AG04449 (cell line): ENCODE results near the gene LIMS2.
A peak's percentile ranks its signal among the peaks of the same experiment; 100 is the strongest.

Experiments
- CTCF ChIA-PET: fragments of 350-600 bp; formaldehyde crosslinking; extraction: SDS; loops from one replicate; lab custom pipeline; 2021; ENCODE audit warnings: antibody characterized with exemption; lab: Yijun Ruan, JAX
- POLR2A ChIA-PET: fragments of 400-600, 350-600 bp; formaldehyde crosslinking; extraction: SDS; loops from one replicate; lab custom pipeline; 2020; ENCODE audit warnings: antibody characterized with exemption, inconsistent platforms; lab: Yijun Ruan, JAX
- DNase-seq: peaks from one replicate; pipeline ENCODE4 v3.0.0-alpha.2; 2010; ENCODE audit warnings: low read depth, low spot score
- H3K4me3 ChIP-seq: 2 replicates; pipeline ENCODE4 v1.5.1; 2011; ENCODE audit warnings: low read depth, mild to moderate bottlenecking, control low read depth, low read length
- CTCF ChIP-seq: IDR thresholded peaks from one replicate; pipeline ENCODE4 v1.5.1; 2011; ENCODE audit warnings: mild to moderate bottlenecking, moderate library complexity, low read length, control low read depth, inconsistent platforms; ENCODE audit not compliant: insufficient read depth; ENCODE audit errors: missing control alignments

Gene LIMS2

GRCh38 chr2:127706215-127706990 lies 31.1 kb upstream of the LIMS2 start:
- DNase-seq: no peak
- no peak overlapping the region for H3K4me3 ChIP-seq
- CTCF ChIA-PET: interaction anchor here (0.6 to 1.2 kb wide), 2 partner anchors 12 to 145 kb away, joined by 3 read pairs; no protein-coding TSS in a partner anchor
- POLR2A ChIA-PET: interaction anchor here (0.6 kb wide), 1 partner anchor 30 kb away, joined by 3 read pairs; no protein-coding TSS in a partner anchor
- TF ChIP-seq CTCF: no peak

GRCh38 chr2:127705391-127706065 lies 30.2 kb upstream of the LIMS2 start:
- CTCF ChIA-PET: interaction anchor here (1.2 to 2.8 kb wide), 2 partner anchors 10 to 13 kb away, joined by 3 to 18 read pairs; no protein-coding TSS in a partner anchor
- DNase-seq: no peak
- no peak for TF ChIP-seq CTCF
- POLR2A ChIA-PET: interaction anchor here (0.6 kb wide), 1 partner anchor 29 kb away, joined by 3 read pairs; no protein-coding TSS in a partner anchor
- no peak overlapping the region for H3K4me3 ChIP-seq

- no peak for DNase-seq
- ChIA-PET POLR2A (no interaction called here), CTCF (interaction anchor here (1.1 to 2.8 kb wide), 4 partner anchors 10 to 55 kb away, joined by 3 to 18 read pairs (median 6); no protein-coding TSS in a partner anchor)
- no peak for TF ChIP-seq CTCF
- no peak overlapping the region for H3K4me3 ChIP-seq
These were observed 29.5 kb upstream of the LIMS2 start for GRCh38 chr2:127704641-127705390.

DNA sequence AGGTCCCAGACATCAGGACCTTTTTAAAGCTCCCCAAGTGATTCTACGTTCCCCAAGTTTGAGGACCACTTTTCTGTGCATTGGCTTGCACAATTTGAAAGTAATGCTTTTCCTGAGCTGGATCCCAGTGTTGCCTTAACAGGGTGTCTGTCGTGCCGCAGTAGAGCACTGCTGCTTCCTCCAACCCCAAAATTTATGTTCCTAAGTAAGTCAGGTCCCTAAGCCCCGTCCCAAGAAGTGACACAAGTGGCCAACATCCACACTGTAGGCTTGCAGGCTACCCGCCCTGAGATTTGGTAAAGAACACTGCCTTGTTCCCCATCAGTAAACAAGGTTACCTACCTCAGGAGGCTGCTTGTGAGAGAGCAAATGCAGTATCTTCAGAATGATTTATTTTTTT lies 28.0 kb upstream of the LIMS2 start:
- no peak for DNase-seq
- no peak overlapping the region for H3K4me3 ChIP-seq
- CTCF ChIA-PET: interaction anchor here (1.1 to 2.8 kb wide), 7 partner anchors 8 to 113 kb away, joined by 3 to 18 read pairs (median 4); no protein-coding TSS in a partner anchor
- no peak for TF ChIP-seq CTCF
- POLR2A ChIA-PET: interaction anchor here (0.6 kb wide), 1 partner anchor 139 kb away, joined by 3 read pairs; no protein-coding TSS in a partner anchor

DNA sequence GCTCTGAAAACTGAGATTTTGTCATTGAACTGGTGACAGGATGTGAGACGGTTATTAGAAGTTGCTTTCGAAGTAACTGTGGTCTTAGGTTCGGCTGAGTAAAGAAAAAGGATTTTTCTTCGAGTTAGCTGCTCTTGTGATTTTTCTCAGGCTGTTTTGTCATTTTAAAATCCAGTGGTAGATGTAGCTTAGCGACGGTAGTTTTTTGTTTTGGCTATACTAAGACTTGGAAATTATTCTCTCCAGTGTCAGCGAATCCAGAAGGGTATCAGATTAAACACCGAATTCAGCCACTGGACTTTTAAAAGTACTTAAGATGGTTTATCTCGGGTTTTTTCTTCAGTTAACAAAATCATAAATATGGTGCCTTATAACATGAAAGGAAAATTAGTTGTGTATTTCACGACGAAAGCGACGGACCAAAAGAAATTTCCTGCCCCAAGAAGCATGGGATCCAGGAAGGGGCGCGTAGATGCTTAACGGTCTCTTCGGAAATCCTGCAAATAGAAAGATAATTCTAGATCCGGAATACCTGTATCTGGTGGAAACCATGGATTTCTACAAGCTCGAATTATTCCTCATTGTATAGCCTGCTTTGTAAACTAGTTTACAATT lies 27.2 kb upstream of the LIMS2 start:
- DNase-seq: no peak
- TF ChIP-seq CTCF: no peak
- ChIA-PET POLR2A (interaction anchor here (0.6 kb wide), 2 partner anchors 8 to 140 kb away, joined by 3 read pairs; no protein-coding TSS in a partner anchor), CTCF (interaction anchor here (0.9 to 2.8 kb wide), 9 partner anchors 7 to 112 kb away, joined by 3 to 18 read pairs (median 4); no protein-coding TSS in a partner anchor)
- peak overlapping the region; percentile 83 for H3K4me3 ChIP-seq
